Fibroblast of the aortic adventitia (primary cell): ENCODE data around the gene MLH3. TPM values are rescaled to one million over a fixed set of nuclear protein-coding genes. Genes with fewer than 3 reads are reported as not detected.
"Not testable (repeated sequence)": the region's sequence is repeated elsewhere in the genome, so short reads cannot be mapped to it uniquely, and the experiment has no call there.

ENCODE experiments used
- DNase-seq: peaks from one replicate; pipeline ENCODE4 v3.0.0-alpha.2; 2010; ENCODE audit warnings: low read depth
- H3K4me3 ChIP-seq: 2 replicates; pipeline ENCODE4 v1.5.1; 2011; ENCODE audit warnings: low read depth, mild to moderate bottlenecking, control low read depth, low read length, moderate library complexity
- total RNA-seq: library from RNA; depleted of rRNA; stranded (reverse); fragments of >200 nt; gene quantifications from 2 replicates; pipeline ENCODE4 v1.2.3, GENCODE V29; 2012; ENCODE audit warnings: low replicate concordance
- TF ChIP-seq, protein P1 (sequence below): IDR thresholded peaks from 2 replicates; pipeline ENCODE4 v1.5.1; 2011; ENCODE audit warnings: mild to moderate bottlenecking, low read length, control low read depth, inconsistent platforms; ENCODE audit not compliant: insufficient read depth

The MLH3 gene
- total RNA-seq, 1 donor = 27.2 TPM

- H3K4me3 ChIP-seq = peak overlapping the region; percentile 96
- TF ChIP-seq, protein P1, sequence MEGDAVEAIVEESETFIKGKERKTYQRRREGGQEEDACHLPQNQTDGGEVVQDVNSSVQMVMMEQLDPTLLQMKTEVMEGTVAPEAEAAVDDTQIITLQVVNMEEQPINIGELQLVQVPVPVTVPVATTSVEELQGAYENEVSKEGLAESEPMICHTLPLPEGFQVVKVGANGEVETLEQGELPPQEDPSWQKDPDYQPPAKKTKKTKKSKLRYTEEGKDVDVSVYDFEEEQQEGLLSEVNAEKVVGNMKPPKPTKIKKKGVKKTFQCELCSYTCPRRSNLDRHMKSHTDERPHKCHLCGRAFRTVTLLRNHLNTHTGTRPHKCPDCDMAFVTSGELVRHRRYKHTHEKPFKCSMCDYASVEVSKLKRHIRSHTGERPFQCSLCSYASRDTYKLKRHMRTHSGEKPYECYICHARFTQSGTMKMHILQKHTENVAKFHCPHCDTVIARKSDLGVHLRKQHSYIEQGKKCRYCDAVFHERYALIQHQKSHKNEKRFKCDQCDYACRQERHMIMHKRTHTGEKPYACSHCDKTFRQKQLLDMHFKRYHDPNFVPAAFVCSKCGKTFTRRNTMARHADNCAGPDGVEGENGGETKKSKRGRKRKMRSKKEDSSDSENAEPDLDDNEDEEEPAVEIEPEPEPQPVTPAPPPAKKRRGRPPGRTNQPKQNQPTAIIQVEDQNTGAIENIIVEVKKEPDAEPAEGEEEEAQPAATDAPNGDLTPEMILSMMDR = no peak
- no peak for DNase-seq
These were observed 49.4 kb downstream of the MLH3 start for GRCh38 chr14:75001899-75002298.

- no peak for DNase-seq
- H3K4me3 ChIP-seq = no peak overlapping the region
- TF ChIP-seq, protein P1 = no peak
These were observed 50.0 kb downstream of the MLH3 start for GRCh38 chr14:75001261-75001660.

DNA sequence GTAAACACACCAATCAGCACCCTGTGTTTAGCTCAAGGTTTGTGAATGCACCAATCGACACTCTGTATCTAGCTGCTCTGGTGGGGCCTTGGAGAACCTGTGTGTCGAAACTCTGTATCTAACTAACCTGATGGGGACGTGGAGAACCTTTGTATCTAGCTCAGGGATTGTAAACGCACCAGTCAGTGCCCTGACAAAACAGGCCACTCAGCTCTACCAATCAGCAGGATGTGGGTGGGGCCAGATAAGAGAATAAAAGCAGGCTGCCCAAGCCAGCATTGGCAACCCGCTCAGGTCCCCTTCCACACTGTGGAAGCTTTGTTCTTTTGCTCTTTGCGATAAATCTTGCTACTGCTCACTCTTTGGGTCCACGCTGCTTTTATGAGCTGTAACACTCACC, 55.5 kb downstream of the MLH3 start:
- DNase-seq, H3K4me3 ChIP-seq: not testable (repeated sequence)

DNA sequence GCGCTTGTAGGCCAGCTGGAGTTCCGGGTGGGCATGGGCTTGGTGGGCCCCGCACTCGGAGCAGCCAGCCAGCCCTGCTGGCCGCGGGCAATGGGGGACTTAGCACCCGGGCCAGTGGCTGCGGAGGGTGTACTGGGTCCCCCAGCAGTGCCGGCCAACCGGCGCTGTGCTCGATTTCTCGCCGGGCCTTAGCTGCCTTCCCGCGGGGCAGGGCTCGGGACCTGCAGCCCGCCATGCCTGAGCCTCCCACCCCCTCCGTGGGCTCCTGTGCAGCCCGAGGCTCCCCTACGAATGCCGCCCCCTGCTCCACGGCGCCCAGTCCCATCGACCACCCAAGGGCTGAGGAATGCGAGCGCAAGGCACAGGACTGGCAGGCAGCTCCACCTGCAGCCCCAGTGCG, 57.1 kb downstream of the MLH3 start:
- H3K4me3 ChIP-seq, DNase-seq: not testable (repeated sequence)

DNA sequence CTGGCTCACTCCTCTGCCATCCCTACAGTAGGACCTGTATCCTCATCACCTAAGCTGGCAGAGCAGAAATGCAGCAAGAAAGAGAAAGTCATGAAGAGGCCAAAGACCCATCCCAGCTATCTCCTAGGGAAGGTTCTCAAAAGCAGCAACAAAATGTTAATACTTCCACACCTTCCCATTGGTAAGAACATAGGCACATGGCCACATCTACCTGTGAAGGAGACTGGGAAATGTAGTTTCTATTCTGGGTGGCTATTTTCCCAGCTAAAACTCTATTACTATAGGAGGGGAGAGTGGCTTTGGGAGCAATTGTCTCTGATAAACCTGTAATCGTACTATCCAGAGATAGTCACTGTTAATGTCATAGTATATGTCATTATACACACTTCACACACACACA, 62.3 kb downstream of the MLH3 start:
- TF ChIP-seq, protein P1 = no peak
- no peak overlapping the region for H3K4me3 ChIP-seq
- no peak for DNase-seq

GRCh38 chr14:74988131-74988530, 63.1 kb downstream of the MLH3 start:
- no peak overlapping the region for H3K4me3 ChIP-seq
- TF ChIP-seq, protein P1 = no peak
- DNase-seq = peak; percentile 52

- H3K4me3 ChIP-seq = no peak overlapping the region
- DNase-seq = no peak
- TF ChIP-seq, protein P1 = no peak
These were observed 65.5 kb downstream of the MLH3 start for GRCh38 chr14:74985806-74986205.

DNA sequence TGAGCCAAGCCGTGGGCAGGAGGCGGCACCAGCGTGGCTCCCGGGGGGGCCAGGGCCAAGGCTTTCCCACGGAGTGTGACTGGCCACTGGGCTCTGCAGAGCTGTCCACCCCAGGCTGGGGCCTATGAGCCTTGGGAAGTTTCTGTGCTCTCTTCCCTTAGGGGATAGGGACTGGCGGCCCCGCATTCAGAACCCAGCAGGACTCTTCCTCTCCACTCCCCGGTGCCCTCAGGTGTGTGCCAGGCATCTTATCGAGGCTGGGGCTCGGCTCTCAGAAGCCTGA, 66.3 kb downstream of the MLH3 start:
- no peak overlapping the region for H3K4me3 ChIP-seq
- TF ChIP-seq, protein P1 = no peak
- no peak for DNase-seq
